NCI-H187 (cell line): ENCODE results near the gene TATDN2.
"Not testable (repeated sequence)": the region's sequence is repeated elsewhere in the genome, so short reads cannot be mapped to it uniquely, and the experiment has no call there.

Source experiments
- DNase-seq, 2 experiments: peaks; one replicate each; lab custom pipeline; 2025; lab: John Stamatoyannopoulos, UW

TATDN2 gene

DNA sequence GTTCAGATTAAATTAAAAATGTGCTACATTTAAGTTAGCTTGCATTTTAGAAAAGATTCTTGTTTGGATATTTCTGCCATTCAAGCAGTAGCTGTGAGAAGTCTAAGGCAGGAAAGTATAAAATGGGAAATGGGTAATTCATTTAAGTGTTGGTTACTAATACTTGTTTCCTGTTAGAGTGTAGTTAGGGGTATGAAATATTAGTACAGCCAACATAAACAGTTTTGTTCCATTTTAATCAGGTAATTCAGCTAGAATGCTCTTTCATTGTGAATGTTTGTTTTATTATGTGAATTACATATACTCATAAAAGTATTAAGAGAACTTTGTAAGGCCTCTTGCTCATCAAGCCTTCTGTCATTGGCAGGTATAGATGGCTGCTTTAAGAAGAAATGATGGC, 19.9 kb downstream of the TATDN2 start:
- no peak for DNase-seq

GRCh38 chr3:10268930-10269329, 20.7 kb downstream of the TATDN2 start:
- no peak for DNase-seq

DNA sequence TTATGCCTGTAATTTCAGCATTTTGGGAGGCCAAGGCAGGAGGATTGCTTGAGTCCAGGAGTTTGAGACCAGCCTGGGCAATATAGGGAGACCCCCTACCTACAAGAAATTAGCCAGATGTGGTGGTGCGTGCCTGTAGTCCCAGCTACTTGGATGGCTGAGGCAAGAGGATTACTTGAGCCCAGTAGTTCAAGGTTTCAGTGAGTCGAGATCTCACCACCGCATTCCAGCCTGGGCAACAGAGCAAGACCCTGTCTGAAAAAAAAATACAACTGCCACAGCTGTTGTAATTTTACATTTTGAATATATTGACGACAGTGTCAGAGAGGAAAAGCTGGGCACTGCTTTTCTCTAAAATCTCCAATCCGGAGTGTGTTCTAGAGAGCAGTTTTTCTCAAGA, 21.2 kb downstream of the TATDN2 start:
- no peak for DNase-seq

- not testable (repeated sequence) for DNase-seq
These were observed 24.2 kb downstream of the TATDN2 start for GRCh38 chr3:10272476-10272875.

DNA sequence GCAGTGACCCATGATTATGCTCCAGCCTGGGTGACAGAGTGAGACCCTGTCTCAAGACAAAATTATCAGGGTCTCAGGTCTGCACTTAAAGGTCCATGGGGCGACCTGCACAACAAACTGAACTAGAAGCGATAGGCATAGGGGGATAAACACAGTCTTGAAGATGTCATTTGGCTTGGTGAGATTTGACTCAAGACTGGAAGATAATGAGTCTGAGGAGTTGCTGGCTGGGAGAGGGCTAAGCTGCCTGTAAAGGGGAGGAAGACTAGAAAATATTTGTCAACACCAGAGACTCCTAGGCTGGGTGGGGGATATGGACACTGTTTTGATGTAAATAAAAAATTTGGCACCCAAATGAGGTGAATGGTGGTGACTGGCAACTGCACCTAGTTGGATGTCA, 24.7 kb downstream of the TATDN2 start:
- no peak for DNase-seq

DNA sequence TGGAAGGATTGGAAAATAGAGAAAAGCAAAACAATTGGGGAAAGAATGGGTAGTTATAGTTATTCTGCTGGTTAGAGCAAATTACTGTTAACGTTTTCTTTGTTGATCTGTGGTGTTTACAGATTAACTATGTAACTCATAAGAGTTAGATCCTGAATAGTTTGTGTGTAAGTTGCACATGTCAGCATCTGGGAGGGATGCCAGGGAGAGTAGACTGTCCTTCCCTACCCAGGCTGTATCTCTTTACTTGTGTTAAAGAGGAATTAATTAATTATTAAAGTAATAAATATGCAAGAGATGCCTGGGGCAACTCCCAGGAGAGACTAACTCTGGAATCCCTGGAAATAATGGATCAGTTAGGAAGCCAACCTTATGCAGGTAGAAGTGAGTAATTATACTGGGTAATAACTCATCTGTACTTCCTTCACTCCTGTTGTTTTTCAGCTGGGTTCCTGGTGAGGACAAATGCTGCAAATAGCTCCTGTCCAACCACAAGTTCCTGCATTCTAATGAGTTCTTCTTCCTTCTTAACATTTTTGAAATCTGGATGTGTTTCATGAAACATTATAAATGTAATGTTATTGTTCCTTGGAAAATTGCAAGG, 25.5 kb downstream of the TATDN2 start:
- DNase-seq: no peak

GRCh38 chr3:10274601-10275000, 26.3 kb downstream of the TATDN2 start:
- no peak for DNase-seq

DNA sequence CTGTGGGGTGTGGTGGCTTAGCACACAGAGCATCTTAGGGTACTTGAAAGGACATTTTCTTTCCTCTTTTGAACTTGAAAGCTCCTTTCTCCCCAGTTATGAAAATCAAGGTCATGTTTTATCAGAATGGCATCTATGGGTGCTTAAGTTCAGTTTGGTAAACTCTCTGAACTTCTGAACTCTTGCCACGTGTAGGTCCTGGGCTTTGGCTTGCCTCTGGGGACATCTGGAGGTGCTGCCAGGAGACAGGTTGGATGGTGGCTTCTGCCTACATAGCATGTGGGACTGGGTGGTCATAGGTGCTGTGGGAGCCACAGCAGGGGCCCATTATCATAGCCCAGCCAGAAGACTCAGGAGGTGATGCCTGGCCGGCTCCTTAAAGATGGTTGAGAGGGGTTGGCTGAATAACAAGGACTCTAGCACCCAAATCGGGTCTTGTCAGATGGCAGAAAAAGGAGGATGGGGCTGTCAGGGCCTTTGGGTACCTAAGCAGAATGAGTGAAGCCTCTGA, 28.9 kb downstream of the TATDN2 start:
- no peak for DNase-seq

GRCh38 chr3:10278501-10278900, 30.2 kb downstream of the TATDN2 start:
- no peak for DNase-seq

GRCh38 chr3:10279384-10280176, 31.3 kb downstream of the TATDN2 start:
- DNase-seq: no peak

- no peak for DNase-seq
These were observed 31.9 kb downstream of the TATDN2 start for GRCh38 chr3:10280177-10280529.

GRCh38 chr3:10280571-10280970, 32.3 kb downstream of the TATDN2 start:
- DNase-seq: no peak

- no peak for DNase-seq
These were observed 33.7 kb downstream of the TATDN2 start for GRCh38 chr3:10281951-10282350.

GRCh38 chr3:10283638-10284037, 35.4 kb downstream of the TATDN2 start:
- no peak for DNase-seq

- no peak for DNase-seq
These were observed 36.2 kb downstream of the TATDN2 start for GRCh38 chr3:10284496-10284895.

DNA sequence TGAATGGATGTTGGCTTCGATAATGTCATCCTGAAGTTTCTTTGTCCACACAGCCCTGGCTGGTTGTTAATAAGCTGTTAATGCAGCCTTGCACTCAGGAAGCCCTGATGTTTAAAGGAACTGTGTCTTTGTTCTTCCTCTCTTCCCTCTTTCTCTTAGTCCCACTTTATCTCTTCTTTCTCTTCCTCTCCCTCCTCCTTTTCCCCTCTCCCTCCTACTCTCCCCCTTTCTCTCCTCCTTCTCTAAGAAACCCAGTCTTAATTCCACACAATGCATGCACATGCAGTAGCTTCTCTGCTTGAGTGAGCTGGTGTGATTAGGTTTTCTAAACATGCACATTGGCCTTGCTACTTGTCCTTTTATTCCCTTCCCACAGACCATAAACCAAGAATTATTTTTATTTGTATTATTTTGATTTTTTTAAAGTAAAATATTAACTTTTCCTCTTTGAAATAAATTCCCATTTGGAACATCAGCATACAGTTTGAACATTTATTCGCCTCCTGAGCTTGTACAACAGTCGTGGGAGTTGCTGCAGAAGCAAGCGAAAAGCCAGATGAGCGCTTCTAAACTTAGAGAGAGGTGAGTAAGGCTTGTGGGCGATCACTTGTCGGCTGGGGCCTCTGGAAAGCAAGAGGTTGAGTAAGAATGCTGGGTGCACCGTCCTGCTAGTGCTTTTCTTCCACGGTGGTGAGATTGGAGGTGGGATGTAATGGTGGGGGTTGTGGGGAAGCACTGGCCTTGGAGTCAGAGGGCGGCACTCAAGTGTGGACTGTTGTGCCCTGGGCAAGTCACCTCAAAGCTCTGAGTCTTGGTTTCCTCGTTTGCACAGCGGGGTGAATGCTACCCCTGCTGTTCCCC, 37.2 kb downstream of the TATDN2 start:
- DNase-seq: no peak

DNA sequence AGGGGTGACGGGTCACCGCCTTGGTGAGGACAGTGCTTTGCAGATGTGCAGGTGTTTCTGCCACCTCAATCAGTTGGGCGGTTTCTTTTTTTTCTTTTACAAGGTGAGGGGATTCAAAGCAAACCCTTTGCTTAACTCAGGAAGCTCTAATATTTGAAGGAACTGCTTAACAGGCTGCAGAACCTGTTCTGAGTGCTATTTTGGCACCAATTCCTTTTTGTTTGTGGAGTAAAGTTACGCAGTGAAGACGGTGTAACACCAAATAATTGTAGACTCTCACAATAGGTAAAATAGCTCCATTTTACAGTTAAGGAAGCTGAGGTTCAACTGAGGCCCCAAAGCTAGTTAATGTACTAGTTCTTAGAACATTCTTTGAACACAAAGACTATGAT, 37.9 kb downstream of the TATDN2 start:
- DNase-seq: no peak

DNA sequence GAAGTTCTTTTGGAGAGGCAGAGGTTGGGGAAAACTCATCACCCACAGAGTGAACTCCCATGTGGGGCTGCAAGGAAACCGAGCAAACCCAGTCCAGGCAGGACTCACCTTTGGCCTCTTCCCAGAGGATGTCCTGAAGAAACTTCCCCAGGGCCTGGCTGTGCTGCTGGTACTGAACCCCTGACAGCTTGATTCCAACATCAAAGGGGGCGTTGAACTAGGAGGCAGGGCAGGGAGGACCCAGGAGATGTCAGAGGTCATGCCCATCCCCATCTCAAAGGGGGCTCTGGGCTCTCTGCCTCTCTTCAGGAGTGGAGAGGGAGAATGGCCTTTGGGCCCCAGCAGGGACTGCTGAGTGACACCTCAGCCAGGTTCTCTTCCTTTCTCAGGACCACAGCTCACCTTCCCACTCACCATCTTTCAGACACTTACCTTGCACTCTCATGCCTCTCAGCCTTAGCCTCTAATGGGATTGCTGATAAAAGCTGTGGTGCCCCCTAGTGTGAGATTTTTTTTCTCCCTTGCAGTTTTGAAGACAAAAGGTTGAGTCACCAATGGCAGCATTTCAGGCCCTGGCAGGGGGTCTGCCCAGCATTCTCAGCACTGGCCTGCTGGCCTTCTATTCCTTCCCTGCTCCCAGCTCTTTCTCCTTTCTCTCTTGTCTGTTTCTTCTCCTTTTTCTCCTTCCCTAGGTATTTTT, 38.5 kb downstream of the TATDN2 start:
- DNase-seq: peak in 1 of 2 experiments; percentile 3

DNA sequence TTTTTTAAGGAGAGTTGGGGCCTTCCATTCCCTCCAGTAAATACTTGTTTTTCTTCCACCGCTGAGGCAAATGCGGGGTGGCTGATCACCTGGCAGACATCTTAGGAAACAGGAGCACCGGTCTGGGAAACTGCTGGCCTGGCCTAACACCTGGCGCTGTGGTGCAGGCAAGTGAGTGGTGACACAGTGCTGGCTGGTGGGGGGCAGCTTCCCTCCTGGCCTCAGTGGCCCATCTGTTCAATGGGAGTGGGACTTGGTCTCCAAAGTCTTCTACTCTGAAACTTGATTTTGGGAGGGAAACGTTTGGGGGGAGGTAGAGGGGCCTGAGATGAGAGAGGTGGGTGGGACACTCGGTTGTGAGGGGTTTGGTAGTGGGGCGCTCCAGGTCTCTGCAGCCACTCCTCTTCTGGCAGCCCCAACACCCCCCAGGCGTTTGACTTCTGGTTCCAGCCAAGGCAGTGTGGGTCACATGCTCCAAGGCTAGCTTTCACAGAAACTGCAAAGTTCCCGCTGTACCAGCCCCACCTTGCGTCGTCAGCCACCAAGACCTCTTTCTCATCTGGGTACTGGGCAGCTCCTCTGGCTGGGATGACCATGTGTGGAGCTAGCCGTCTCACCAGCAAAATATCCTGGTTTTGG, 39.8 kb downstream of the TATDN2 start:
- no peak for DNase-seq

GRCh38 chr3:10288575-10288960, 40.3 kb downstream of the TATDN2 start:
- DNase-seq: no peak

DNA sequence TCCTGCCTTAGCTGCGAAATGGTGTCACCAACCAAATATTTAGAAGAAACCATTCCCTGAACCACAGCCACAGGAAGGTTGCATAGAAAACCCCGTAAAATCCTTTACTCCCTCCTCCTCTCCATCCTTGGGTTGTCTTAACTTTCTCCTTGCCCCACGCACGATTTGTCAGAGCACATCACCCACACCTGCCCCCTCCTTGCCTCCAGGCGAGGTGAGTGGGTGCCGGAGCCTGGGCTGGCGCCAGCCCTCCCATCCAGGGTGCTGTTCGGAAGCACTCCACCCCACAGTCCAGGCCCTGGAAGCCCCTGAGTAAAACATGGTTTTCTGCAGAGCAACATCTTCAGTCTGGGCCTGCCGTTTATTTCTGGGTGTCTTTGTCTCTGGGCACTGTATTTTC, 40.8 kb downstream of the TATDN2 start:
- DNase-seq: no peak
